GM23338 (cell line): ENCODE results near the gene MARCHF10. TPM values are rescaled to one million over a fixed set of nuclear protein-coding genes. Genes with fewer than 3 reads are reported as not detected.

ENCODE experiments used
- ATAC-seq: fragments of 200-7000 bp; cut with Tn5 transposase; 3 replicates; pipeline ENCODE4 v1.9.1; 2020
- DNase-seq: peaks from one replicate; pipeline ENCODE4 v3.0.0-alpha.2; 2015; ENCODE audit warnings: low spot score
- H2AFZ ChIP-seq: fragments of 200-600 bp; sonication (generic); 2 replicates; pipeline ENCODE4 v1.8.0; 2016; ENCODE audit warnings: antibody characterized with exemption, mild to moderate bottlenecking, moderate library complexity
- H3F3A ChIP-seq: fragments of 200-600 bp; sonication (generic); replicated peaks from 2 replicates; pipeline ENCODE4 v1.8.0; 2017; ENCODE audit warnings: antibody characterized with exemption, mixed run types, low read depth
- H3K27ac ChIP-seq: fragments of 200-600 bp; sonication (generic); 2 replicates; pipeline ENCODE4 v1.6.1; 2016; ENCODE audit warnings: low read depth
- H3K27me3 ChIP-seq: fragments of 200-600 bp; sonication (generic); 2 replicates; pipeline ENCODE4 v1.8.0; 2016; ENCODE audit warnings: mild to moderate bottlenecking, mixed run types, moderate library complexity; ENCODE audit not compliant: insufficient read depth
- H3K36me3 ChIP-seq: fragments of 200-600 bp; sonication (generic); 2 replicates; pipeline ENCODE4 v1.8.0; 2016; ENCODE audit warnings: mild to moderate bottlenecking; ENCODE audit not compliant: insufficient read depth
- H3K4me1 ChIP-seq: fragments of 200-600 bp; sonication (generic); 2 replicates; pipeline ENCODE4 v1.8.0; 2016; ENCODE audit warnings: mild to moderate bottlenecking, moderate library complexity; ENCODE audit not compliant: insufficient read depth
- H3K4me2 ChIP-seq: fragments of 200-600 bp; sonication (generic); 2 replicates; pipeline ENCODE4 v1.7.1; 2017; ENCODE audit warnings: mixed run types
- H3K4me3 ChIP-seq: fragments of 200-600 bp; sonication (generic); 2 replicates; pipeline ENCODE4 v1.6.1; 2016; ENCODE audit warnings: mixed run types
- H3K79me2 ChIP-seq: fragments of 200-600 bp; sonication (generic); replicated peaks from 2 replicates; pipeline ENCODE4 v1.8.0; 2017; ENCODE audit warnings: mild to moderate bottlenecking; ENCODE audit not compliant: insufficient read depth
- H3K9me2 ChIP-seq: fragments of 200-600 bp; sonication (generic); 2 replicates; pipeline ENCODE4 v1.8.0; 2017; ENCODE audit not compliant: insufficient read depth
- H4K20me1 ChIP-seq: fragments of 200-600 bp; sonication (generic); replicated peaks from 2 replicates; pipeline ENCODE4 v1.8.0; 2017; ENCODE audit warnings: mild to moderate bottlenecking; ENCODE audit not compliant: insufficient read depth
- H3K27ac Mint-ChIP-seq: 2 replicates; pipeline ENCODE4 v1.8.0; 2020; ENCODE audit warnings: inconsistent platforms, mild to moderate bottlenecking, moderate library complexity, mixed read lengths
- H3K27me3 Mint-ChIP-seq: 3 replicates; pipeline ENCODE4 v1.8.0; 2022; ENCODE audit warnings: low read depth, mild to moderate bottlenecking, moderate library complexity, mixed read lengths, inconsistent platforms; ENCODE audit not compliant: insufficient read depth, poor library complexity
- H3K36me3 Mint-ChIP-seq: 3 replicates; pipeline ENCODE4 v1.8.0; 2021; ENCODE audit warnings: low read depth, mild to moderate bottlenecking, inconsistent platforms, moderate library complexity, mixed read lengths
- H3K4me1 Mint-ChIP-seq: 3 replicates; pipeline ENCODE4 v1.8.0; 2020; ENCODE audit warnings: mild to moderate bottlenecking, inconsistent platforms, mixed read lengths
- H3K4me3 Mint-ChIP-seq: 3 replicates; pipeline ENCODE4 v1.8.0; 2021; ENCODE audit warnings: moderate library complexity, mild to moderate bottlenecking, inconsistent platforms, mixed read lengths
- H3K9me3 Mint-ChIP-seq: 3 replicates; pipeline ENCODE4 v1.8.0; 2020; ENCODE audit warnings: moderate library complexity, mild to moderate bottlenecking, inconsistent platforms, mixed read lengths
- CREB1 ChIP-seq: fragments of 250-450 bp; sonication (Bioruptor Pico); IDR thresholded peaks from 2 replicates; pipeline ENCODE4 v1.5.0; 2020; ENCODE audit warnings: low read depth, mild to moderate bottlenecking, moderate library complexity
- EZH2 ChIP-seq: fragments of 200-600 bp; sonication (generic); IDR thresholded peaks from one replicate; pipeline ENCODE4 v1.8.0; 2017; ENCODE audit warnings: antibody characterized with exemption, mild to moderate bottlenecking, low read depth; ENCODE audit not compliant: unreplicated experiment
- EZH2phosphoT487 ChIP-seq: fragments of 200-600 bp; sonication (generic); IDR thresholded peaks from one replicate; pipeline ENCODE4 v1.8.1; 2018; ENCODE audit warnings: antibody characterized with exemption; ENCODE audit not compliant: unreplicated experiment
- JUNB ChIP-seq: IDR thresholded peaks from one replicate; pipeline ENCODE4 v1.6.1; 2016; ENCODE audit warnings: antibody characterized with exemption; ENCODE audit not compliant: unreplicated experiment
- NANOG ChIP-seq: IDR thresholded peaks from 2 replicates; pipeline ENCODE4 v1.6.1; 2016; ENCODE audit warnings: antibody characterized with exemption, borderline replicate concordance
- POLR2AphosphoS5 ChIP-seq: IDR thresholded peaks from 2 replicates; pipeline ENCODE4 v1.6.1; 2016; ENCODE audit warnings: antibody characterized with exemption, low read depth
- STAT1 ChIP-seq: IDR thresholded peaks from one replicate; pipeline ENCODE4 v1.6.1; 2016; ENCODE audit warnings: antibody characterized with exemption; ENCODE audit not compliant: unreplicated experiment
- ZNF114 ChIP-seq: fragments of 250-450 bp; sonication (Bioruptor Pico); IDR thresholded peaks from 2 replicates; pipeline ENCODE4 v1.5.0; 2020; ENCODE audit warnings: mild to moderate bottlenecking, moderate library complexity
- ZNF331 ChIP-seq: fragments of 250-450 bp; sonication (Bioruptor Pico); IDR thresholded peaks from 2 replicates; pipeline ENCODE4 v1.5.0; 2020; ENCODE audit warnings: low read depth, mild to moderate bottlenecking, moderate library complexity
- polyA plus RNA-seq: library from polyadenylated mRNA; unstranded; fragments of >200 nt; fragmentation: Nextera tagmentation; extraction: Ambion mirVana; gene quantifications from 2 replicates; pipeline ENCODE4 v1.2.1, GENCODE V29; 2016
- total RNA-seq: library from RNA; depleted of rRNA; stranded (reverse); fragments of >200 nt; shearing (Covaris generic); gene quantifications from 2 replicates; pipeline ENCODE4 v1.2.3, GENCODE V29; 2014
- TF ChIP-seq, protein P1 (sequence below): IDR thresholded peaks from 2 replicates; pipeline ENCODE4 v1.6.1; 2016; ENCODE audit warnings: antibody characterized with exemption
- TF ChIP-seq, protein P2 (sequence below): IDR thresholded peaks from one replicate; pipeline ENCODE4 v1.6.1; 2018; ENCODE audit warnings: antibody characterized with exemption; ENCODE audit not compliant: unreplicated experiment
- TF ChIP-seq, protein P3 (sequence below): fragments of 250-450 bp; sonication (Bioruptor Pico); IDR thresholded peaks from 2 replicates; pipeline ENCODE4 v1.5.0; 2020; ENCODE audit warnings: mild to moderate bottlenecking, moderate library complexity
- TF ChIP-seq, protein P4 (sequence below), 2 experiments: fragments of 200-600 bp in 1 of 2; sonication (generic) in 1 of 2; conservative IDR thresholded peaks; 2 replicates each; pipeline versions ENCODE4 v1.5.1 to v1.6.1; 2016 to 2017; ENCODE audit warnings: antibody characterized with exemption in 2 of 2, low read depth in 2 of 2, mild to moderate bottlenecking in 2 of 2, moderate library complexity in 1 of 2

Gene MARCHF10
- total and polyA plus RNA-seq, 2 experiments from 2014 or later = 0.50 TPM; not detected in 1

GRCh38 chr17:62792447-62792800 lies 15.7 kb downstream of the MARCHF10 start:
- ATAC-seq (no peak), DNase-seq (no peak)
- no peaks in the 10 kb centered on the region for H3K4me1 ChIP-seq
- H3K79me2 ChIP-seq = no peaks in the 10 kb centered on the region
- H3K27ac ChIP-seq = no peak overlapping the region
- peaks cover 6% of the 10 kb centered on the region; the same call in 2 of the 3 replicates for H3K36me3 Mint-ChIP-seq
- H3K4me3 ChIP-seq = no peak overlapping the region
- no peaks in the 10 kb centered on the region for H3K27me3 ChIP-seq
- no peaks in the 10 kb centered on the region for H3K36me3 ChIP-seq
- H2AFZ ChIP-seq = no peak overlapping the region
- peaks cover 13% of the 10 kb centered on the region for H3K4me1 Mint-ChIP-seq
- no peaks in the 10 kb centered on the region for H4K20me1 ChIP-seq
- H3K4me2 ChIP-seq = no peak overlapping the region
- TF ChIP-seq ZNF331 (CRISPR knock-in tag) = no peak
- TF ChIP-seq EZH2 = no peak
- TF ChIP-seq EZH2phosphoT487 = no peak
- TF ChIP-seq NANOG = no peak
- TF ChIP-seq CREB1 (CRISPR knock-in tag) = no peak
- TF ChIP-seq, protein P1, sequence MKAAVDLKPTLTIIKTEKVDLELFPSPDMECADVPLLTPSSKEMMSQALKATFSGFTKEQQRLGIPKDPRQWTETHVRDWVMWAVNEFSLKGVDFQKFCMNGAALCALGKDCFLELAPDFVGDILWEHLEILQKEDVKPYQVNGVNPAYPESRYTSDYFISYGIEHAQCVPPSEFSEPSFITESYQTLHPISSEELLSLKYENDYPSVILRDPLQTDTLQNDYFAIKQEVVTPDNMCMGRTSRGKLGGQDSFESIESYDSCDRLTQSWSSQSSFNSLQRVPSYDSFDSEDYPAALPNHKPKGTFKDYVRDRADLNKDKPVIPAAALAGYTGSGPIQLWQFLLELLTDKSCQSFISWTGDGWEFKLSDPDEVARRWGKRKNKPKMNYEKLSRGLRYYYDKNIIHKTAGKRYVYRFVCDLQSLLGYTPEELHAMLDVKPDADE = no peak
- TF ChIP-seq POLR2AphosphoS5 = no peak
- TF ChIP-seq JUNB = no peak
- TF ChIP-seq, protein P2, sequence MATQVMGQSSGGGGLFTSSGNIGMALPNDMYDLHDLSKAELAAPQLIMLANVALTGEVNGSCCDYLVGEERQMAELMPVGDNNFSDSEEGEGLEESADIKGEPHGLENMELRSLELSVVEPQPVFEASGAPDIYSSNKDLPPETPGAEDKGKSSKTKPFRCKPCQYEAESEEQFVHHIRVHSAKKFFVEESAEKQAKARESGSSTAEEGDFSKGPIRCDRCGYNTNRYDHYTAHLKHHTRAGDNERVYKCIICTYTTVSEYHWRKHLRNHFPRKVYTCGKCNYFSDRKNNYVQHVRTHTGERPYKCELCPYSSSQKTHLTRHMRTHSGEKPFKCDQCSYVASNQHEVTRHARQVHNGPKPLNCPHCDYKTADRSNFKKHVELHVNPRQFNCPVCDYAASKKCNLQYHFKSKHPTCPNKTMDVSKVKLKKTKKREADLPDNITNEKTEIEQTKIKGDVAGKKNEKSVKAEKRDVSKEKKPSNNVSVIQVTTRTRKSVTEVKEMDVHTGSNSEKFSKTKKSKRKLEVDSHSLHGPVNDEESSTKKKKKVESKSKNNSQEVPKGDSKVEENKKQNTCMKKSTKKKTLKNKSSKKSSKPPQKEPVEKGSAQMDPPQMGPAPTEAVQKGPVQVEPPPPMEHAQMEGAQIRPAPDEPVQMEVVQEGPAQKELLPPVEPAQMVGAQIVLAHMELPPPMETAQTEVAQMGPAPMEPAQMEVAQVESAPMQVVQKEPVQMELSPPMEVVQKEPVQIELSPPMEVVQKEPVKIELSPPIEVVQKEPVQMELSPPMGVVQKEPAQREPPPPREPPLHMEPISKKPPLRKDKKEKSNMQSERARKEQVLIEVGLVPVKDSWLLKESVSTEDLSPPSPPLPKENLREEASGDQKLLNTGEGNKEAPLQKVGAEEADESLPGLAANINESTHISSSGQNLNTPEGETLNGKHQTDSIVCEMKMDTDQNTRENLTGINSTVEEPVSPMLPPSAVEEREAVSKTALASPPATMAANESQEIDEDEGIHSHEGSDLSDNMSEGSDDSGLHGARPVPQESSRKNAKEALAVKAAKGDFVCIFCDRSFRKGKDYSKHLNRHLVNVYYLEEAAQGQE = no peak
- TF ChIP-seq ZNF114 (CRISPR knock-in tag) = no peak
- TF ChIP-seq, protein P3, sequence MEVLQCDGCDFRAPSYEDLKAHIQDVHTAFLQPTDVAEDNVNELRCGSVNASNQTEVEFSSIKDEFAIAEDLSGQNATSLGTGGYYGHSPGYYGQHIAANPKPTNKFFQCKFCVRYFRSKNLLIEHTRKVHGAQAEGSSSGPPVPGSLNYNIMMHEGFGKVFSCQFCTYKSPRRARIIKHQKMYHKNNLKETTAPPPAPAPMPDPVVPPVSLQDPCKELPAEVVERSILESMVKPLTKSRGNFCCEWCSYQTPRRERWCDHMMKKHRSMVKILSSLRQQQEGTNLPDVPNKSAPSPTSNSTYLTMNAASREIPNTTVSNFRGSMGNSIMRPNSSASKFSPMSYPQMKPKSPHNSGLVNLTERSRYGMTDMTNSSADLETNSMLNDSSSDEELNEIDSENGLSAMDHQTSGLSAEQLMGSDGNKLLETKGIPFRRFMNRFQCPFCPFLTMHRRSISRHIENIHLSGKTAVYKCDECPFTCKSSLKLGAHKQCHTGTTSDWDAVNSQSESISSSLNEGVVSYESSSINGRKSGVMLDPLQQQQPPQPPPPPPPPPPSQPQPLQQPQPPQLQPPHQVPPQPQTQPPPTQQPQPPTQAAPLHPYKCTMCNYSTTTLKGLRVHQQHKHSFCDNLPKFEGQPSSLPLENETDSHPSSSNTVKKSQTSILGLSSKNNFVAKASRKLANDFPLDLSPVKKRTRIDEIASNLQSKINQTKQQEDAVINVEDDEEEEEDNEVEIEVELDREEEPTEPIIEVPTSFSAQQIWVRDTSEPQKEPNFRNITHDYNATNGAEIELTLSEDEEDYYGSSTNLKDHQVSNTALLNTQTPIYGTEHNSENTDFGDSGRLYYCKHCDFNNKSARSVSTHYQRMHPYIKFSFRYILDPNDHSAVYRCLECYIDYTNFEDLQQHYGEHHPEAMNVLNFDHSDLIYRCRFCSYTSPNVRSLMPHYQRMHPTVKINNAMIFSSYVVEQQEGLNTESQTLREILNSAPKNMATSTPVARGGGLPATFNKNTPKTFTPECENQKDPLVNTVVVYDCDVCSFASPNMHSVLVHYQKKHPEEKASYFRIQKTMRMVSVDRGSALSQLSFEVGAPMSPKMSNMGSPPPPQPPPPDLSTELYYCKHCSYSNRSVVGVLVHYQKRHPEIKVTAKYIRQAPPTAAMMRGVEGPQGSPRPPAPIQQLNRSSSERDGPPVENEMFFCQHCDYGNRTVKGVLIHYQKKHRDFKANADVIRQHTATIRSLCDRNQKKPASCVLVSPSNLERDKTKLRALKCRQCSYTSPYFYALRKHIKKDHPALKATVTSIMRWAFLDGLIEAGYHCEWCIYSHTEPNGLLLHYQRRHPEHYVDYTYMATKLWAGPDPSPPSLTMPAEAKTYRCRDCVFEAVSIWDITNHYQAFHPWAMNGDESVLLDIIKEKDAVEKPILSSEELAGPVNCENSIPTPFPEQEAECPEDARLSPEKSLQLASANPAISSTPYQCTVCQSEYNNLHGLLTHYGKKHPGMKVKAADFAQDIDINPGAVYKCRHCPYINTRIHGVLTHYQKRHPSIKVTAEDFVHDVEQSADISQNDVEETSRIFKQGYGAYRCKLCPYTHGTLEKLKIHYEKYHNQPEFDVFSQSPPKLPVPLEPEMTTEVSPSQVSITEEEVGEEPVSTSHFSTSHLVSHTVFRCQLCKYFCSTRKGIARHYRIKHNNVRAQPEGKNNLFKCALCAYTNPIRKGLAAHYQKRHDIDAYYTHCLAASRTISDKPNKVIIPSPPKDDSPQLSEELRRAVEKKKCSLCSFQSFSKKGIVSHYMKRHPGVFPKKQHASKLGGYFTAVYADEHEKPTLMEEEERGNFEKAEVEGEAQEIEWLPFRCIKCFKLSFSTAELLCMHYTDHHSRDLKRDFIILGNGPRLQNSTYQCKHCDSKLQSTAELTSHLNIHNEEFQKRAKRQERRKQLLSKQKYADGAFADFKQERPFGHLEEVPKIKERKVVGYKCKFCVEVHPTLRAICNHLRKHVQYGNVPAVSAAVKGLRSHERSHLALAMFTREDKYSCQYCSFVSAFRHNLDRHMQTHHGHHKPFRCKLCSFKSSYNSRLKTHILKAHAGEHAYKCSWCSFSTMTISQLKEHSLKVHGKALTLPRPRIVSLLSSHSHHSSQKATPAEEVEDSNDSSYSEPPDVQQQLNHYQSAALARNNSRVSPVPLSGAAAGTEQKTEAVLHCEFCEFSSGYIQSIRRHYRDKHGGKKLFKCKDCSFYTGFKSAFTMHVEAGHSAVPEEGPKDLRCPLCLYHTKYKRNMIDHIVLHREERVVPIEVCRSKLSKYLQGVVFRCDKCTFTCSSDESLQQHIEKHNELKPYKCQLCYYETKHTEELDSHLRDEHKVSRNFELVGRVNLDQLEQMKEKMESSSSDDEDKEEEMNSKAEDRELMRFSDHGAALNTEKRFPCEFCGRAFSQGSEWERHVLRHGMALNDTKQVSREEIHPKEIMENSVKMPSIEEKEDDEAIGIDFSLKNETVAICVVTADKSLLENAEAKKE (CRISPR knock-in tag) = no peak
- TF ChIP-seq, protein P4, sequence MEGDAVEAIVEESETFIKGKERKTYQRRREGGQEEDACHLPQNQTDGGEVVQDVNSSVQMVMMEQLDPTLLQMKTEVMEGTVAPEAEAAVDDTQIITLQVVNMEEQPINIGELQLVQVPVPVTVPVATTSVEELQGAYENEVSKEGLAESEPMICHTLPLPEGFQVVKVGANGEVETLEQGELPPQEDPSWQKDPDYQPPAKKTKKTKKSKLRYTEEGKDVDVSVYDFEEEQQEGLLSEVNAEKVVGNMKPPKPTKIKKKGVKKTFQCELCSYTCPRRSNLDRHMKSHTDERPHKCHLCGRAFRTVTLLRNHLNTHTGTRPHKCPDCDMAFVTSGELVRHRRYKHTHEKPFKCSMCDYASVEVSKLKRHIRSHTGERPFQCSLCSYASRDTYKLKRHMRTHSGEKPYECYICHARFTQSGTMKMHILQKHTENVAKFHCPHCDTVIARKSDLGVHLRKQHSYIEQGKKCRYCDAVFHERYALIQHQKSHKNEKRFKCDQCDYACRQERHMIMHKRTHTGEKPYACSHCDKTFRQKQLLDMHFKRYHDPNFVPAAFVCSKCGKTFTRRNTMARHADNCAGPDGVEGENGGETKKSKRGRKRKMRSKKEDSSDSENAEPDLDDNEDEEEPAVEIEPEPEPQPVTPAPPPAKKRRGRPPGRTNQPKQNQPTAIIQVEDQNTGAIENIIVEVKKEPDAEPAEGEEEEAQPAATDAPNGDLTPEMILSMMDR (conservative IDR thresholded peaks at IDR 0.05; ENCODE audit: low read depth in 2 of 2) = no peak
- TF ChIP-seq STAT1 = no peak
- no peaks in the 10 kb centered on the region for H3F3A ChIP-seq
- no peak overlapping the region for H3K27ac Mint-ChIP-seq
- H3K4me3 Mint-ChIP-seq = no peak overlapping the region
- peaks cover 11% of the 10 kb centered on the region for H3K9me3 Mint-ChIP-seq
- peaks cover 2% of the 10 kb centered on the region; the same call in 1 of the 2 replicates for H3K9me2 ChIP-seq
- peaks cover 5% of the 10 kb centered on the region for H3K27me3 Mint-ChIP-seq
